HEK293 (cell line): ENCODE data around the gene LMTK2.

ENCODE experiments used
- MZF1 ChIP-seq: fragments of 450-650 bp; formaldehyde crosslinking; IDR thresholded peaks from 2 replicates; pipeline ENCODE4 v1.5.1; 2017; ENCODE audit warnings: missing biosample characterization, missing genetic modification characterization, borderline replicate concordance
- ZNF777 ChIP-seq: fragments of 450-650 bp; formaldehyde crosslinking; IDR thresholded peaks from 2 replicates; pipeline ENCODE4 v1.5.1; 2017; ENCODE audit warnings: missing biosample characterization, missing genetic modification characterization, borderline replicate concordance

DNA sequence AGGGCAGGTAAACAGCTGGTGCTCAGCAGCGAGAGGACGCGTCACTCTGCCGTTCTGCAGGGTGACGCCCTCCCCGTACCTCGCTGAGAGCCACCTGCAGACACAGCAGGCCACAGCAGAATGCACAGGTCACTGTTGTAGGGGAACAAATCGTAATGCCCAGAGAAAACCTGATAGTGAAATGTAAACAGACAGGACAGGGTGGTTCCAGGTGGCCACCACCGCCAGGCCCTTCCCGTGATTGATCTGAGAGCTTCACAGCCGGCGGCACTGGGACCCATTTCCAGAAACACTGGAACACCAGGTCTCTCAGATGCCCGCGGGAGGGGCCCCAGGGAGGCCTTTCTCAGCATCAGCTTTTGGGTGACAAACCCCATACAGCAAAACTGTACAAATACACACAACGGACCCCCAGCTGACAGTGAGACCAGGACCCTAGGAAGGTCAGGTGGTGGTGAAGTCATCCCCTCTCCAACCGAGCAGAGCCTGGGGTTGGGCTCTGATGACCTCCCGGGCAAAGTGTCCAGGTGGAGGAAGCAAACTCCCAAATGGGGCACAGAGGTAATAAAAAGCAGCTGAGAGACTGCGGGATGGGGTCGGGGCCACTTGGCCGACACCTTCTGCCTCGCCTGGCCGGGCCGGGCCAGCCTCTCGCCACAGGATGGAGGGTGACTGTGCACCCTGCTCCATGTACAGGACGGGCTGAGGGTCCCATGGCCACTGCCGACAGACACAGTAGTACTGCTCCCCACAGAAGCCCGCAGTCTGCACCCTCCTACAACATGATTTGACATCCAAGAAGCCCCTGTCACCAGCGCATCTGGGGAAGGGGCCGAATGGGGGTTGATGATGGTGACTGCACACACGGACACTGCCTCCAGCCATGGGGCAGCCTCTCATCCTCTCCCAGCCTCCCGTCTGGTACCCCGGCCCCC lies 109.2 kb downstream of the LMTK2 start:
- no peak for TF ChIP-seq ZNF777
- TF ChIP-seq MZF1 (tag by site-specific recombination) = no peak
